ENCODE data around the gene SBNO2. TPM values are rescaled to one million over a fixed set of nuclear protein-coding genes. Genes with fewer than 3 reads are reported as not detected.

The SBNO2 gene
- total and polyA plus RNA-seq, 4 donors = 2.2 to 25.0 (median 15.0) TPM

DNA sequence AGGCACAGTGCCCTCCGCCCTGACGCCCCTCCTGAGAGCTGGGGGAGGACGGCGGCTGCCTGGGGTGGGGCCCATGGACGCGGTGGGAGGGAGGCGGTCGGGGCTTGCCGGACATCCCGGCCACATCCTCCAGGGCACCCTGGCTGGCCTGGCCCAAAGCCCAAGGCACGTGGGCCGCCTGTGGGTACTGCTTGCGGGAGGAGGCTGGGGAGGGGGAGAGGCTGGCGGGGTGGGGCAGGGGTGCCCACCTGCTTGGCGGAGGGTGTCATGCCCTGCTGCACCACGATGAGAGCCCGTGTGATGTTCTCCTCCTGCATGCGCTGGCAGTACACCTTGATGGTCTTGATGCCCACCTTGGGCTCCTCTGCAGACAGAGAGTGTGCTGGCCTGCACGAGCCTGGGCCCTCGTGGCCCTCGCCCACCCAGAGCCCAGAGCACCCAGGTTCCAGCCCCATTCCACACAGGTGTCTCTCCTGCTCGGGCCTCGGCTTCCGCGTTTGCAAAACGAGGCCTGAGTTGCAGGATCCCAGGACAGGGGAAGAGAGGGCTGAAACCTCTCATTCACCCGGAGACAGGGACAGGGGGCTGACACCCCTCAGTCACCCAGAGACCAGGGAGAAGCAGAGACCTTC, 82.4 kb downstream of the SBNO2 start:
- peaks cover 3 to 39% (median 22%) of the 10 kb centered on the region in 4 donors for H3K4me1 ChIP-seq (ENCODE audit: control insufficient read depth in 4 of 4, insufficient read depth in 4 of 4, low read length in 3 of 4)
- no peaks in the 10 kb centered on the region for H3K27me3 ChIP-seq (ENCODE audit: control insufficient read depth in 4 of 4, insufficient read depth in 4 of 4, low read length in 3 of 4)
- H3K9me3 ChIP-seq (ENCODE audit: control insufficient read depth in 4 of 4, low read length in 3 of 4) = no peaks in the 10 kb centered on the region
- H3K36me3 ChIP-seq (ENCODE audit: control insufficient read depth in 4 of 4, insufficient read depth in 3 of 4, low read depth in 1 of 4, low read length in 3 of 4) = peaks cover 9 to 27% (median 20%) of the 10 kb centered on the region in 4 donors
- no peak overlapping the region for H3K9ac ChIP-seq (ENCODE audit: low read depth in 1 of 2, low read length in 2 of 2)
- 91% methylated on average over 27 of the region's 27 CpGs for WGBS
- no peak for TF ChIP-seq RXRA (IDR thresholded peaks at IDR 0.05)
- TF ChIP-seq, protein P1, sequence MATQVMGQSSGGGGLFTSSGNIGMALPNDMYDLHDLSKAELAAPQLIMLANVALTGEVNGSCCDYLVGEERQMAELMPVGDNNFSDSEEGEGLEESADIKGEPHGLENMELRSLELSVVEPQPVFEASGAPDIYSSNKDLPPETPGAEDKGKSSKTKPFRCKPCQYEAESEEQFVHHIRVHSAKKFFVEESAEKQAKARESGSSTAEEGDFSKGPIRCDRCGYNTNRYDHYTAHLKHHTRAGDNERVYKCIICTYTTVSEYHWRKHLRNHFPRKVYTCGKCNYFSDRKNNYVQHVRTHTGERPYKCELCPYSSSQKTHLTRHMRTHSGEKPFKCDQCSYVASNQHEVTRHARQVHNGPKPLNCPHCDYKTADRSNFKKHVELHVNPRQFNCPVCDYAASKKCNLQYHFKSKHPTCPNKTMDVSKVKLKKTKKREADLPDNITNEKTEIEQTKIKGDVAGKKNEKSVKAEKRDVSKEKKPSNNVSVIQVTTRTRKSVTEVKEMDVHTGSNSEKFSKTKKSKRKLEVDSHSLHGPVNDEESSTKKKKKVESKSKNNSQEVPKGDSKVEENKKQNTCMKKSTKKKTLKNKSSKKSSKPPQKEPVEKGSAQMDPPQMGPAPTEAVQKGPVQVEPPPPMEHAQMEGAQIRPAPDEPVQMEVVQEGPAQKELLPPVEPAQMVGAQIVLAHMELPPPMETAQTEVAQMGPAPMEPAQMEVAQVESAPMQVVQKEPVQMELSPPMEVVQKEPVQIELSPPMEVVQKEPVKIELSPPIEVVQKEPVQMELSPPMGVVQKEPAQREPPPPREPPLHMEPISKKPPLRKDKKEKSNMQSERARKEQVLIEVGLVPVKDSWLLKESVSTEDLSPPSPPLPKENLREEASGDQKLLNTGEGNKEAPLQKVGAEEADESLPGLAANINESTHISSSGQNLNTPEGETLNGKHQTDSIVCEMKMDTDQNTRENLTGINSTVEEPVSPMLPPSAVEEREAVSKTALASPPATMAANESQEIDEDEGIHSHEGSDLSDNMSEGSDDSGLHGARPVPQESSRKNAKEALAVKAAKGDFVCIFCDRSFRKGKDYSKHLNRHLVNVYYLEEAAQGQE (IDR thresholded peaks at IDR 0.05) = no peak
- no peak overlapping the region for H3K27ac ChIP-seq (ENCODE audit: low read depth in 1 of 2, low read length in 2 of 2)
- no peak for DNase-seq (ENCODE audit: low spot score)
- H3K4me3 ChIP-seq (ENCODE audit: low read depth in 1 of 3, low read length in 3 of 3) = no peak overlapping the region

DNA sequence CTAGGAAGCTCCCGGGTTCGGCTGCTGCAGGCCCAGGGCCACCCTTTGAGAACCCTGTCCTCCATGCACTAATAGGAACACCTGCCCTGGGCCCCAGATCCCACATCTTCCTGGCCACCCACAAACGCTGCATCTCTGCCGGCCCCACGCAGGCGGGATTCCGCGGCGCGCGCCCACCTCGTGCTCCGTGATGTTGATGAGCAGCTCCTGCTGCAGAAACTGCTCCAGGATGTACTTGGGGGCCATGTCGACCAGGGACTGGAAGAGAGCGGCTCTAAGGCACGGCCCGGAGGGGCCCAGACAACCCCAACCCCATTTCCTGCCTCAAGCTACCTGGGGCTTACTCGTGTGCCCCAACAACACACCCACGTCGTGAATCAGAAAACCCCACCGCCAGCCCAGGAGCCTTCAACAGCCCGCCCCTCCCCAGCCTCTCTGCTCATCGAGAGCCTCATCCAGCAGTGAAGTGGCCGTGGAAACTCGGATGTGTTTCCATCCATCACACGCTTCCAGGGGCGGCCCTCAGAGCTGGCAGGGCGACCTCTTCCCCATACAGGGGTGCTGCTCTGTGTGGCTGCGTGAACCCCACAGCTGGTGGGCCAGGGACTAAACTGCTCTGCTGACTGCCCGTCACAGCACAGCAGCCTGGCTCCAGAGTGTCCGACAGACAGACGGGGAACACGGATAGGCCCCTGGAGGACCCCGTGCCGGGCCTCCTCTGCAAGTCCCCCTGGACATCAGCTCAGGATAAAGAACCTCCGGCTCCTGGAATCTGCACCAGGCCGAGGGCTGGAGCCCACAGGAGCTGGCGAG, 83.1 kb downstream of the SBNO2 start:
- Histone ChIP-seq H3K36me3 (ENCODE audit: control insufficient read depth in 4 of 4, insufficient read depth in 3 of 4, low read depth in 1 of 4, low read length in 3 of 4) (peaks cover 9 to 27% (median 23%) of the 10 kb centered on the region in 4 donors), H3K4me3 (ENCODE audit: low read depth in 1 of 3, low read length in 3 of 3) (no peak overlapping the region), H3K4me1 (ENCODE audit: control insufficient read depth in 4 of 4, insufficient read depth in 4 of 4, low read length in 3 of 4) (peaks cover 3 to 38% (median 22%) of the 10 kb centered on the region in 4 donors), H3K27ac (ENCODE audit: low read depth in 1 of 2, low read length in 2 of 2) (no peak overlapping the region), H3K9ac (ENCODE audit: low read depth in 1 of 2, low read length in 2 of 2) (no peak overlapping the region), H3K27me3 (ENCODE audit: control insufficient read depth in 4 of 4, insufficient read depth in 4 of 4, low read length in 3 of 4) (no peaks in the 10 kb centered on the region), H3K9me3 (ENCODE audit: control insufficient read depth in 4 of 4, low read length in 3 of 4) (no peaks in the 10 kb centered on the region)
- no peak for DNase-seq (ENCODE audit: low spot score)
- TF ChIP-seq NR2F2 (IDR thresholded peaks at IDR 0.05) (no peak), HNF4G (IDR thresholded peaks at IDR 0.05) (no peak), HNF4A (conservative IDR thresholded peaks at IDR 0.05) (no peak), RAD21 (IDR thresholded peaks at IDR 0.05) (no peak), RXRA (IDR thresholded peaks at IDR 0.05) (no peak), FOXA2 (IDR thresholded peaks at IDR 0.05) (no peak), SP1 (IDR thresholded peaks at IDR 0.05) (no peak)
- TF ChIP-seq, protein P2, sequence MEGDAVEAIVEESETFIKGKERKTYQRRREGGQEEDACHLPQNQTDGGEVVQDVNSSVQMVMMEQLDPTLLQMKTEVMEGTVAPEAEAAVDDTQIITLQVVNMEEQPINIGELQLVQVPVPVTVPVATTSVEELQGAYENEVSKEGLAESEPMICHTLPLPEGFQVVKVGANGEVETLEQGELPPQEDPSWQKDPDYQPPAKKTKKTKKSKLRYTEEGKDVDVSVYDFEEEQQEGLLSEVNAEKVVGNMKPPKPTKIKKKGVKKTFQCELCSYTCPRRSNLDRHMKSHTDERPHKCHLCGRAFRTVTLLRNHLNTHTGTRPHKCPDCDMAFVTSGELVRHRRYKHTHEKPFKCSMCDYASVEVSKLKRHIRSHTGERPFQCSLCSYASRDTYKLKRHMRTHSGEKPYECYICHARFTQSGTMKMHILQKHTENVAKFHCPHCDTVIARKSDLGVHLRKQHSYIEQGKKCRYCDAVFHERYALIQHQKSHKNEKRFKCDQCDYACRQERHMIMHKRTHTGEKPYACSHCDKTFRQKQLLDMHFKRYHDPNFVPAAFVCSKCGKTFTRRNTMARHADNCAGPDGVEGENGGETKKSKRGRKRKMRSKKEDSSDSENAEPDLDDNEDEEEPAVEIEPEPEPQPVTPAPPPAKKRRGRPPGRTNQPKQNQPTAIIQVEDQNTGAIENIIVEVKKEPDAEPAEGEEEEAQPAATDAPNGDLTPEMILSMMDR (IDR thresholded peaks at IDR 0.05; ENCODE audit: low read depth, low read length, missing input control) = no peak
- 95% methylated on average over 38 of the region's 38 CpGs for WGBS

DNA sequence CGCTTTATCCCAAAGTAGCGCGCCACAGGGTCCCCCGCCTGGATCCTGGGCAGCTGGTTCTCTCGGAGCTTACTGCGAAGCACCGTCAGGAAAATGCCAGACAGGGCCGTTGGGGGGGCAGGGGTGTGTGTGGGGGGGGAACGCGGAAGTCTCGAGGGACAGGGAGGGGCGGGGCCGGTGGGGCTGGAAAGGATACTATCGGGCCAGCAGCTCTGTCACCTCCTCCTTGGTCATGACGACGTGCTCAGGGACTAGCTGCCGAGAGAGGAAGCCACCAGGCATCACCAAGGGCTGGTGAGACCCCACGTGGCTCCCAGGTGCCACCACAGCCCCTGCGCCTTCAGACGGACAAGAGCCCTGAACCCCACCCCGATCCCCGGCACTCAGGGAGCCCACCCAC, 84.2 kb downstream of the SBNO2 start:
- Histone ChIP-seq H3K36me3 (ENCODE audit: control insufficient read depth in 4 of 4, insufficient read depth in 3 of 4, low read depth in 1 of 4, low read length in 3 of 4) (peaks cover 9 to 27% (median 23%) of the 10 kb centered on the region in 4 donors), H3K9ac (ENCODE audit: low read depth in 1 of 2, low read length in 2 of 2) (no peak overlapping the region), H3K4me1 (ENCODE audit: control insufficient read depth in 4 of 4, insufficient read depth in 4 of 4, low read length in 3 of 4) (peaks cover 3 to 32% (median 16%) of the 10 kb centered on the region in 4 donors), H3K27me3 (ENCODE audit: control insufficient read depth in 4 of 4, insufficient read depth in 4 of 4, low read length in 3 of 4) (no peaks in the 10 kb centered on the region), H3K27ac (ENCODE audit: low read depth in 1 of 2, low read length in 2 of 2) (no peak overlapping the region), H3K9me3 (ENCODE audit: control insufficient read depth in 4 of 4, low read length in 3 of 4) (no peaks in the 10 kb centered on the region), H3K4me3 (ENCODE audit: low read depth in 1 of 3, low read length in 3 of 3) (no peak overlapping the region)
- no peak for DNase-seq (ENCODE audit: low spot score)
- 88% methylated on average over 22 of the region's 22 CpGs for WGBS
- no peak for TF ChIP-seq FOXA1 (IDR thresholded peaks at IDR 0.05)
- TF ChIP-seq HNF4A (conservative IDR thresholded peaks at IDR 0.05) = no peak
- TF ChIP-seq JUND (IDR thresholded peaks at IDR 0.05) = no peak
- TF ChIP-seq TAF1 (conservative IDR thresholded peaks at IDR 0.05) = no peak
- TF ChIP-seq, protein P3, sequence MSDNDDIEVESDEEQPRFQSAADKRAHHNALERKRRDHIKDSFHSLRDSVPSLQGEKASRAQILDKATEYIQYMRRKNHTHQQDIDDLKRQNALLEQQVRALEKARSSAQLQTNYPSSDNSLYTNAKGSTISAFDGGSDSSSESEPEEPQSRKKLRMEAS (IDR thresholded peaks at IDR 0.05) = no peak
- no peak for TF ChIP-seq GABPA (IDR thresholded peaks at IDR 0.05 in 1 of 2, conservative IDR thresholded peaks at IDR 0.05 in 1 of 2)
- TF ChIP-seq, protein P4, sequence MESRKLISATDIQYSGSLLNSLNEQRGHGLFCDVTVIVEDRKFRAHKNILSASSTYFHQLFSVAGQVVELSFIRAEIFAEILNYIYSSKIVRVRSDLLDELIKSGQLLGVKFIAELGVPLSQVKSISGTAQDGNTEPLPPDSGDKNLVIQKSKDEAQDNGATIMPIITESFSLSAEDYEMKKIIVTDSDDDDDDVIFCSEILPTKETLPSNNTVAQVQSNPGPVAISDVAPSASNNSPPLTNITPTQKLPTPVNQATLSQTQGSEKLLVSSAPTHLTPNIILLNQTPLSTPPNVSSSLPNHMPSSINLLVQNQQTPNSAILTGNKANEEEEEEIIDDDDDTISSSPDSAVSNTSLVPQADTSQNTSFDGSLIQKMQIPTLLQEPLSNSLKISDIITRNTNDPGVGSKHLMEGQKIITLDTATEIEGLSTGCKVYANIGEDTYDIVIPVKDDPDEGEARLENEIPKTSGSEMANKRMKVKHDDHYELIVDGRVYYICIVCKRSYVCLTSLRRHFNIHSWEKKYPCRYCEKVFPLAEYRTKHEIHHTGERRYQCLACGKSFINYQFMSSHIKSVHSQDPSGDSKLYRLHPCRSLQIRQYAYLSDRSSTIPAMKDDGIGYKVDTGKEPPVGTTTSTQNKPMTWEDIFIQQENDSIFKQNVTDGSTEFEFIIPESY (IDR thresholded peaks at IDR 0.05) = no peak
- no peak for TF ChIP-seq HNF4G (IDR thresholded peaks at IDR 0.05)
- TF ChIP-seq RAD21 (IDR thresholded peaks at IDR 0.05) = no peak

Data from liver (tissue), 9 donors.